ENCODE data around the gene SUPT3H.

Gene SUPT3H

GRCh38 chr6:44855562-44856411, 521.9 kb downstream of the SUPT3H start:
- DNase-seq (ENCODE audit: low read depth in 2 of 3, low spot score in 2 of 3) = no peak

- DNase-seq (ENCODE audit: low read depth in 2 of 3, low spot score in 2 of 3) = no peak
Measured at GRCh38 chr6:44854712-44855443, 522.9 kb downstream of the SUPT3H start.

GRCh38 chr6:44851176-44851575, 526.6 kb downstream of the SUPT3H start:
- no peak for DNase-seq (ENCODE audit: low read depth in 2 of 3, low spot score in 2 of 3)

- DNase-seq (ENCODE audit: low read depth in 2 of 3, low spot score in 2 of 3) = no peak
Measured at GRCh38 chr6:44850312-44850711, 527.4 kb downstream of the SUPT3H start.

GRCh38 chr6:44849806-44850205, 527.9 kb downstream of the SUPT3H start:
- DNase-seq (ENCODE audit: low read depth in 2 of 3, low spot score in 2 of 3) = no peak

GRCh38 chr6:44843734-44844133, 534.0 kb downstream of the SUPT3H start:
- DNase-seq (ENCODE audit: low read depth in 2 of 3, low spot score in 2 of 3) = no peak

- no peak for DNase-seq (ENCODE audit: low read depth in 2 of 3, low spot score in 2 of 3)
Measured at GRCh38 chr6:44842616-44843015, 535.1 kb downstream of the SUPT3H start.

GRCh38 chr6:44841829-44842228, 535.9 kb downstream of the SUPT3H start:
- no peak for DNase-seq (ENCODE audit: low read depth in 2 of 3, low spot score in 2 of 3)

GRCh38 chr6:44837741-44838140, 540.0 kb downstream of the SUPT3H start:
- no peak for DNase-seq (ENCODE audit: low read depth in 2 of 3, low spot score in 2 of 3)

GRCh38 chr6:44837255-44837654, 540.5 kb downstream of the SUPT3H start:
- DNase-seq (ENCODE audit: low read depth in 2 of 3, low spot score in 2 of 3) = no peak

- no peak for DNase-seq (ENCODE audit: low read depth in 2 of 3, low spot score in 2 of 3)
Measured at GRCh38 chr6:44833248-44833647, 544.5 kb downstream of the SUPT3H start.

GRCh38 chr6:44831002-44831610, 546.6 kb downstream of the SUPT3H start:
- no peak for DNase-seq (ENCODE audit: low read depth in 2 of 3, low spot score in 2 of 3)

GRCh38 chr6:44829836-44830235, 547.9 kb downstream of the SUPT3H start:
- DNase-seq (ENCODE audit: low read depth in 2 of 3, low spot score in 2 of 3) = no peak

GRCh38 chr6:44828780-44829179, 549.0 kb downstream of the SUPT3H start:
- DNase-seq (ENCODE audit: low read depth in 2 of 3, low spot score in 2 of 3) = no peak

- DNase-seq (ENCODE audit: low read depth in 2 of 3, low spot score in 2 of 3) = no peak
Measured at GRCh38 chr6:44826025-44826676, 551.6 kb downstream of the SUPT3H start.

- no peak for DNase-seq (ENCODE audit: low read depth in 2 of 3, low spot score in 2 of 3)
Measured at GRCh38 chr6:44825273-44825672, 552.5 kb downstream of the SUPT3H start.

GRCh38 chr6:44824567-44824966, 553.2 kb downstream of the SUPT3H start:
- no peak for DNase-seq (ENCODE audit: low read depth in 2 of 3, low spot score in 2 of 3)

GRCh38 chr6:44820759-44821158, 557.0 kb downstream of the SUPT3H start:
- no peak for DNase-seq (ENCODE audit: low read depth in 2 of 3, low spot score in 2 of 3)

GRCh38 chr6:44820321-44820720, 557.4 kb downstream of the SUPT3H start:
- DNase-seq (ENCODE audit: low read depth in 2 of 3, low spot score in 2 of 3) = no peak

- no peak for DNase-seq (ENCODE audit: low read depth in 2 of 3, low spot score in 2 of 3)
Measured at GRCh38 chr6:44811456-44811855, 566.3 kb downstream of the SUPT3H start.

- DNase-seq (ENCODE audit: low read depth in 2 of 3, low spot score in 2 of 3) = no peak
Measured at GRCh38 chr6:44809258-44809657, 568.5 kb downstream of the SUPT3H start.

All from activated CD8-positive, alpha-beta memory T cell treated with anti-CD3 and anti-CD28 coated beads for 48 hours (primary cell).